ENCODE data around the gene PALLD.

PALLD gene

DNA sequence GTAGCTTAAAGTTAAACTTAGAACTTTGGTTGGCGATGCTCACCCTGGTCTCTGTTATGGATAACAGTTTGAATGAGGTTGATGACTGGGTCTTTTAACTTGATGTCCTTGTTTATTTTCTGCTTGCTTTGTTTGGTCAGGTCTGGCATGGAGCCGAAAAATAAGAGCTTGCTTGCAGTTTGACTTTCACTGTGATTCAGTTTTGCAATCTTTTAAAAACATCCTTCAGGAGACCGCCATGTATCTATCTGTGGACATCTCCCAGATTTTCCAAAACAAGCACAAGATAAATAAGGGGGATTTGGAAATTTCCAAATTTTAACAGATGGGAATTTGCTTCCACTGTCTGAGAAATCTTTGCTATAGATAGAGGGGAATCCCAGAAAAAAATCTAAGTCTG is 246.7 kb downstream of the PALLD start:
- Histone ChIP-seq H3K4me3 (ENCODE audit: low read depth in 1 of 2, low read length in 2 of 2) (no peak overlapping the region), H3K4me2 (ENCODE audit: insufficient read depth, low read length) (no peak overlapping the region), H3K27me3 (ENCODE audit: insufficient read depth, low read length, poor library complexity) (no peaks in the 10 kb centered on the region), H3K36me3 (ENCODE audit: insufficient read depth, low read length) (no peaks in the 10 kb centered on the region), H3K9ac (ENCODE audit: low read depth, low read length) (no peak overlapping the region), H3K79me2 (ENCODE audit: insufficient read depth, low read length) (no peaks in the 10 kb centered on the region), H4K20me1 (ENCODE audit: insufficient read depth, low read length) (no peaks in the 10 kb centered on the region), H3K9me3 (ENCODE audit: insufficient read depth, low read length, severe bottlenecking) (no peaks in the 10 kb centered on the region), H3K4me1 (ENCODE audit: insufficient read depth, low read length) (no peaks in the 10 kb centered on the region), H2AFZ (ENCODE audit: low read depth, low read length) (no peak overlapping the region), H3K27ac (ENCODE audit: low read length) (no peak overlapping the region)
- TF ChIP-seq EZH2 (IDR thresholded peaks at IDR 0.05; ENCODE audit: borderline replicate concordance, low read depth, low read length, severe bottlenecking): no peak
- no peak for TF ChIP-seq CTCF (IDR thresholded peaks at IDR 0.05; ENCODE audit: borderline replicate concordance, extremely low read depth, low read length, poor library complexity, severe bottlenecking)
- DNase-seq (no peak), ATAC-seq (ENCODE audit: insufficient read depth, low read depth) (no peak)

GRCh38 chr4:168744021-168744420 is 247.2 kb downstream of the PALLD start:
- TF ChIP-seq EZH2 (IDR thresholded peaks at IDR 0.05; ENCODE audit: borderline replicate concordance, low read depth, low read length, severe bottlenecking) (no peak), CTCF (IDR thresholded peaks at IDR 0.05; ENCODE audit: borderline replicate concordance, extremely low read depth, low read length, poor library complexity, severe bottlenecking) (no peak)
- Histone ChIP-seq H3K79me2 (ENCODE audit: insufficient read depth, low read length) (no peaks in the 10 kb centered on the region), H3K4me1 (ENCODE audit: insufficient read depth, low read length) (no peaks in the 10 kb centered on the region), H3K4me3 (ENCODE audit: low read depth in 1 of 2, low read length in 2 of 2) (no peak overlapping the region), H3K4me2 (ENCODE audit: insufficient read depth, low read length) (no peak overlapping the region), H4K20me1 (ENCODE audit: insufficient read depth, low read length) (no peaks in the 10 kb centered on the region), H3K9me3 (ENCODE audit: insufficient read depth, low read length, severe bottlenecking) (no peaks in the 10 kb centered on the region), H2AFZ (ENCODE audit: low read depth, low read length) (no peak overlapping the region), H3K9ac (ENCODE audit: low read depth, low read length) (no peak overlapping the region), H3K27me3 (ENCODE audit: insufficient read depth, low read length, poor library complexity) (no peaks in the 10 kb centered on the region), H3K36me3 (ENCODE audit: insufficient read depth, low read length) (no peaks in the 10 kb centered on the region), H3K27ac (ENCODE audit: low read length) (no peak overlapping the region)
- no peak for DNase-seq
- no peak for ATAC-seq (ENCODE audit: insufficient read depth, low read depth)

GRCh38 chr4:168748807-168749206 is 252.0 kb downstream of the PALLD start:
- ATAC-seq (ENCODE audit: insufficient read depth, low read depth) (no peak), DNase-seq (no peak)
- no peaks in the 10 kb centered on the region for H3K36me3 ChIP-seq (ENCODE audit: insufficient read depth, low read length)
- H3K9me3 ChIP-seq (ENCODE audit: insufficient read depth, low read length, severe bottlenecking): no peaks in the 10 kb centered on the region
- TF ChIP-seq EZH2 (IDR thresholded peaks at IDR 0.05; ENCODE audit: borderline replicate concordance, low read depth, low read length, severe bottlenecking) (no peak), CTCF (IDR thresholded peaks at IDR 0.05; ENCODE audit: borderline replicate concordance, extremely low read depth, low read length, poor library complexity, severe bottlenecking) (no peak)
- H3K4me3 ChIP-seq (ENCODE audit: low read depth in 1 of 2, low read length in 2 of 2): no peak overlapping the region
- no peak overlapping the region for H3K4me2 ChIP-seq (ENCODE audit: insufficient read depth, low read length)
- H3K79me2 ChIP-seq (ENCODE audit: insufficient read depth, low read length): no peaks in the 10 kb centered on the region
- no peaks in the 10 kb centered on the region for H3K4me1 ChIP-seq (ENCODE audit: insufficient read depth, low read length)
- no peaks in the 10 kb centered on the region for H4K20me1 ChIP-seq (ENCODE audit: insufficient read depth, low read length)
- H3K27me3 ChIP-seq (ENCODE audit: insufficient read depth, low read length, poor library complexity): no peaks in the 10 kb centered on the region
- no peak overlapping the region for H2AFZ ChIP-seq (ENCODE audit: low read depth, low read length)
- no peak overlapping the region for H3K9ac ChIP-seq (ENCODE audit: low read depth, low read length)
- no peak overlapping the region for H3K27ac ChIP-seq (ENCODE audit: low read length)
